MM.1S (cell line): ENCODE data around the gene NBAS.
"Not testable (repeated sequence)": the region's sequence is repeated elsewhere in the genome, so short reads cannot be mapped to it uniquely, and the experiment has no call there.

Source experiments
- DNase-seq: peaks from one replicate; pipeline ENCODE4 v3.0.0-alpha.2; 2015
- H2AFZ ChIP-seq: fragments of 300-600 bp; sonication (generic); 2 replicates; pipeline ENCODE4 v1.6.0; 2016; ENCODE audit warnings: antibody characterized with exemption, low read length
- H3F3A ChIP-seq: fragments of 300-600 bp; sonication (generic); 2 replicates; pipeline ENCODE4 v1.6.1; 2016; ENCODE audit warnings: mild to moderate bottlenecking, antibody characterized with exemption, low read length, moderate library complexity, mixed read lengths; ENCODE audit not compliant: insufficient read depth
- H3K27ac ChIP-seq: fragments of 300-600 bp; sonication (generic); 2 replicates; pipeline ENCODE4 v1.5.1; 2016; ENCODE audit warnings: mild to moderate bottlenecking, low read length
- H3K27me3 ChIP-seq: fragments of 300-600 bp; sonication (generic); replicated peaks from 2 replicates; pipeline ENCODE4 v1.6.0; 2016; ENCODE audit warnings: low read length; ENCODE audit not compliant: insufficient read depth
- H3K36me3 ChIP-seq: fragments of 300-600 bp; sonication (generic); replicated peaks from 2 replicates; pipeline ENCODE4 v1.6.1; 2016; ENCODE audit warnings: mild to moderate bottlenecking, low read length, mixed read lengths; ENCODE audit not compliant: insufficient read depth
- H3K4me1 ChIP-seq: fragments of 300-600 bp; sonication (generic); 2 replicates; pipeline ENCODE4 v1.6.1; 2016; ENCODE audit warnings: low read length, mixed read lengths
- H3K4me2 ChIP-seq: fragments of 300-600 bp; sonication (generic); 2 replicates; pipeline ENCODE4 v1.6.0; 2016; ENCODE audit warnings: low read depth, low read length
- H3K4me3 ChIP-seq: fragments of 300-600 bp; sonication (generic); 2 replicates; pipeline ENCODE4 v1.5.1; 2016; ENCODE audit warnings: low read length, mixed read lengths
- H3K79me2 ChIP-seq: fragments of 300-600 bp; sonication (generic); 2 replicates; pipeline ENCODE4 v1.6.1; 2016; ENCODE audit warnings: mixed run types, low read length, mixed read lengths
- H3K9ac ChIP-seq: fragments of 300-600 bp; sonication (generic); 2 replicates; pipeline ENCODE4 v1.6.1; 2016; ENCODE audit warnings: low read length, mixed read lengths
- H3K9me2 ChIP-seq: fragments of 300-600 bp; sonication (generic); replicated peaks from 2 replicates; pipeline ENCODE4 v1.6.1; 2016; ENCODE audit warnings: mild to moderate bottlenecking, low read length, mixed read lengths; ENCODE audit not compliant: insufficient read depth
- H3K9me3 ChIP-seq: fragments of 300-600 bp; sonication (generic); replicated peaks from 2 replicates; pipeline ENCODE4 v1.6.1; 2016; ENCODE audit warnings: mild to moderate bottlenecking, low read length, mixed read lengths; ENCODE audit not compliant: insufficient read depth
- H4K20me1 ChIP-seq: fragments of 300-600 bp; sonication (generic); 2 replicates; pipeline ENCODE4 v1.6.1; 2016; ENCODE audit warnings: mild to moderate bottlenecking, low read length, moderate library complexity, mixed read lengths; ENCODE audit not compliant: insufficient read depth
- CTCF ChIP-seq: fragments of 300-600 bp; sonication (generic); IDR thresholded peaks from 2 replicates; pipeline ENCODE4 v1.5.1; 2016; ENCODE audit warnings: antibody characterized with exemption, low read length, mixed read lengths
- EZH2 ChIP-seq: fragments of 300-600 bp; sonication (generic); optimal IDR thresholded peaks from 2 replicates; pipeline ENCODE3; 2017; ENCODE audit warnings: low read depth, mild to moderate bottlenecking, antibody characterized with exemption, low read length, mixed read lengths
- EZH2phosphoT487 ChIP-seq: fragments of 300-600 bp; sonication (generic); IDR thresholded peaks from 2 replicates; pipeline ENCODE4 v1.6.1; 2018; ENCODE audit warnings: antibody characterized with exemption, low read length

NBAS gene

GRCh38 chr2:15218423-15219086 is 342.6 kb downstream of the NBAS start:
- no peak overlapping the region for H2AFZ ChIP-seq
- no peak overlapping the region for H3K27ac ChIP-seq
- H3K36me3 ChIP-seq, result no peaks in the 10 kb centered on the region; the same call in 1 of the 2 replicates
- no peaks in the 10 kb centered on the region for H3K9me2 ChIP-seq
- H3K4me2 ChIP-seq, result no peak overlapping the region
- H4K20me1 ChIP-seq, result no peaks in the 10 kb centered on the region
- H3K9ac ChIP-seq, result no peak overlapping the region
- no peaks in the 10 kb centered on the region for H3K4me1 ChIP-seq
- no peaks in the 10 kb centered on the region for H3K79me2 ChIP-seq
- no peaks in the 10 kb centered on the region for H3F3A ChIP-seq
- no peak overlapping the region for H3K4me3 ChIP-seq
- TF ChIP-seq CTCF, result no peak
- no peak for TF ChIP-seq EZH2phosphoT487
- TF ChIP-seq EZH2, result no peak
- no peaks in the 10 kb centered on the region for H3K27me3 ChIP-seq
- DNase-seq, result no peak
- no peaks in the 10 kb centered on the region for H3K9me3 ChIP-seq

- no peaks in the 10 kb centered on the region for H3K9me2 ChIP-seq
- no peaks in the 10 kb centered on the region for H3K4me1 ChIP-seq
- no peaks in the 10 kb centered on the region for H3K36me3 ChIP-seq
- no peaks in the 10 kb centered on the region for H3K79me2 ChIP-seq
- no peaks in the 10 kb centered on the region for H3F3A ChIP-seq
- H3K27me3 ChIP-seq, result no peaks in the 10 kb centered on the region
- peak; percentile 12 for DNase-seq
- no peak overlapping the region for H3K27ac ChIP-seq
- TF ChIP-seq EZH2phosphoT487 (no peak), CTCF (no peak), EZH2 (no peak)
- no peak overlapping the region for H2AFZ ChIP-seq
- H3K9me3 ChIP-seq, result no peaks in the 10 kb centered on the region
- no peak overlapping the region for H3K4me3 ChIP-seq
- no peaks in the 10 kb centered on the region for H4K20me1 ChIP-seq
- H3K9ac ChIP-seq, result no peak overlapping the region
- no peak overlapping the region for H3K4me2 ChIP-seq
Observed at GRCh38 chr2:15212249-15212648, 348.9 kb downstream of the NBAS start.

- not testable (repeated sequence) for H3K79me2 ChIP-seq, H3K9me2 ChIP-seq, H3K4me3 ChIP-seq, H4K20me1 ChIP-seq, H3F3A ChIP-seq, H3K4me2 ChIP-seq, H3K27ac ChIP-seq, H3K36me3 ChIP-seq, H2AFZ ChIP-seq, H3K27me3 ChIP-seq, DNase-seq, H3K4me1 ChIP-seq, H3K9ac ChIP-seq, H3K9me3 ChIP-seq
Observed at GRCh38 chr2:15210542-15210941, 350.6 kb downstream of the NBAS start.

GRCh38 chr2:15206419-15206818 is 354.7 kb downstream of the NBAS start:
- Histone ChIP-seq H3K9me3 (no peaks in the 10 kb centered on the region), H3K9ac (no peak overlapping the region), H3K36me3 (no peaks in the 10 kb centered on the region), H3F3A (no peaks in the 10 kb centered on the region), H3K4me2 (no peak overlapping the region), H3K79me2 (no peaks in the 10 kb centered on the region), H3K9me2 (no peaks in the 10 kb centered on the region), H3K27ac (no peak overlapping the region), H3K27me3 (no peaks in the 10 kb centered on the region), H3K4me3 (no peak overlapping the region), H4K20me1 (no peaks in the 10 kb centered on the region), H2AFZ (no peak overlapping the region), H3K4me1 (no peaks in the 10 kb centered on the region)
- no peak for TF ChIP-seq EZH2phosphoT487
- TF ChIP-seq EZH2, result no peak
- TF ChIP-seq CTCF, result no peak
- DNase-seq, result no peak
